ENCODE measurements around the gene RAP1A.
"Not testable (repeated sequence)": the region's sequence is repeated elsewhere in the genome, so short reads cannot be mapped to it uniquely, and the experiment has no call there.

Gene RAP1A

GRCh38 chr1:111665497-111665896, 45.9 kb downstream of the RAP1A start:
- DNase-seq (ENCODE audit: insufficient read length, low spot score) (no peak), FAIRE-seq (no peak)
- TF ChIP-seq CTCF (IDR thresholded peaks at IDR 0.05; ENCODE audit: insufficient read depth, missing control alignments) = no peak

GRCh38 chr1:111666828-111667227, 47.2 kb downstream of the RAP1A start:
- DNase-seq (ENCODE audit: insufficient read length, low spot score) (no peak), FAIRE-seq (no peak)
- no peak for TF ChIP-seq CTCF (IDR thresholded peaks at IDR 0.05; ENCODE audit: insufficient read depth, missing control alignments)

GRCh38 chr1:111669268-111669667, 49.7 kb downstream of the RAP1A start:
- TF ChIP-seq CTCF (IDR thresholded peaks at IDR 0.05; ENCODE audit: insufficient read depth, missing control alignments) = no peak
- DNase-seq (ENCODE audit: insufficient read length, low spot score) = no peak
- FAIRE-seq = no peak

GRCh38 chr1:111671852-111672251, 52.3 kb downstream of the RAP1A start:
- no peak for DNase-seq (ENCODE audit: insufficient read length, low spot score)
- no peak for TF ChIP-seq CTCF (IDR thresholded peaks at IDR 0.05; ENCODE audit: insufficient read depth, missing control alignments)
- no peak for FAIRE-seq

- FAIRE-seq = no peak
- no peak for DNase-seq (ENCODE audit: insufficient read length, low spot score)
- TF ChIP-seq CTCF (IDR thresholded peaks at IDR 0.05; ENCODE audit: insufficient read depth, missing control alignments) = no peak
These were observed 52.7 kb downstream of the RAP1A start for GRCh38 chr1:111672331-111672730.

GRCh38 chr1:111677604-111678003, 58.0 kb downstream of the RAP1A start:
- DNase-seq (ENCODE audit: insufficient read length, low spot score) (no peak), FAIRE-seq (no peak)
- no peak for TF ChIP-seq CTCF (IDR thresholded peaks at IDR 0.05; ENCODE audit: insufficient read depth, missing control alignments)

GRCh38 chr1:111679541-111679940, 60.0 kb downstream of the RAP1A start:
- no peak for DNase-seq (ENCODE audit: insufficient read length, low spot score)
- FAIRE-seq = no peak

GRCh38 chr1:111680212-111680800, 60.7 kb downstream of the RAP1A start:
- DNase-seq (ENCODE audit: insufficient read length, low spot score); FAIRE-seq: not testable (repeated sequence)

More at GRCh38 chr1:111679541-111679940, 60.0 kb downstream of the RAP1A start:
- no peak for TF ChIP-seq CTCF (IDR thresholded peaks at IDR 0.05; ENCODE audit: insufficient read depth, missing control alignments)

- not testable (repeated sequence) for DNase-seq (ENCODE audit: insufficient read length, low spot score); FAIRE-seq
These were observed 65.9 kb downstream of the RAP1A start for GRCh38 chr1:111685293-111686153.
